GM18907 (cell line): ENCODE data around the gene DBH.

Source experiments
- ATAC-seq: cut with Tn5 transposase; IDR thresholded peaks from one replicate; pipeline ENCODE4 v1.9.1; 2021; ENCODE audit warnings: mild to moderate bottlenecking, moderate library complexity; ENCODE audit not compliant: unreplicated experiment

Gene DBH

DNA sequence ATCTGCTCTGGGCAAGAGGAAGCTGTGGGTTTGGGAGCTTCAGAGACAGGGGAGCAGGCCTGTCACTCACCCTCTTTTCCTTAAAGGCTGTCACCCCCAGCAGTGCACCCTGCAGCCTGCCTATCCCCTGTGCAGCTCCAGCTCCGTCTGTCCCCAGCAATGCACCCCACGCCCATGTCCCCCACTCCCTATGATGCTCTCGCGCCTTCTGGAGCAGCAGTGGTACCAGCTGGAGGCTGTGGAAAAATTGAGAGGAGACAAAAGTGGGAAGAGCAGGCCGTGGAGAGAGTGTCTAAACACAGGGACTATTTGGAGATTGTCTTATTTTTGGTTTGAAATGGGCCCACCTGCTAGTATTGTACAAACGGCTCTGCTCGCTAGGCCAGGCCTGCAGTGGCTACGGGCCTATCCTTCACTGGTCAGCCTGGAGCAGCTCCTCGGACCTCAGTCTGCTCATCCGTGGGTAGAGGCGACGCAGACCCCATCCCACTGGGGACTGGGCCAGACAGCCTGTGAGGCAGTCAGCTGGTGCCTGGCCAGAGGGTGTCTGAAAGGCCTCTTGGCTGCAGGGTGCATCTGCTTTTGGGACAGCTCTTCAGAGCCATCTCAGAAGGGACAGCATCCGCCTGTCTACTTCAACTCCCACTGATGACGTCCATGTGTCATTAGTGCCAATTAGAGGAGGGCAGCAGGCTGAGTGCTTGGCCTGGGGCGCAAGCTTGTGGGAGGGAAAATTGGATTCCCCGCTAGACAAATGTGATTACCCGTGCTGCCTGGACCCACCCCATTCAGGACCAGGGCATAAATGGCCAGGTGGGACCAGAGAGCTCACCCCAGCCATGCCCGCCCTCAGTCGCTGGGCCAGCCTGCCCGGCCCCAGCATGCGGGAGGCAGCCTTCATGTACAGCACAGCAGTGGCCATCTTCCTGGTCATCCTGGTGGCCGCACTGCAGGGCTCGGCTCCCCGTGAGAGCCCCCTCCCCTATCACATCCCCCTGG, at the start of gene DBH:
DBH (plus strand) TSS at position 831 of the 999 bp plus-strand sequence; CDS start at position 840, 9 bp downstream.
- ATAC-seq: no peak

GRCh38 chr9:133587051-133587450, 49.1 kb upstream of the DBH start:
- no peak for ATAC-seq

DNA sequence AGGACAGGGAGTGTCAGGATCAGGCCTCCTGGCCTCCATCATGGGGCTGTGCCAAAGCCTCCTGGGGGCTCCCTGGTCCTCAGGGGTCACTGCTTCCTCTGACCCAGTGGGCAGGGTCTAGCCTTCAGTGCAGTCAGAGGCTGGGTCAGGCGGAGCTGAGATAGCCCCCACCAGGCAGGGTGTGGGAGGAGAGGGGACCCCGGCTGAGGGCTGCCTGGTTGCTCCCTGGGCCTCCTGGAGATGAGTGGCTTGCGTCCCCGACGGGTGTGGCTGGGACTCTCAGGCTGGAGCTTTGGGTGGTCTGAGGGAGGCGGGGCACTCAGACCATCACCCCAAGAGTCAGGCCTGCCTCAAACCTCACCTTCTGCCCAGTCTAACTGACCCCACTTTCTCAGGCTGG, 48.7 kb upstream of the DBH start:
- ATAC-seq: no peak

- no peak for ATAC-seq
Measured at GRCh38 chr9:133589454-133590227, 46.5 kb upstream of the DBH start.

DNA sequence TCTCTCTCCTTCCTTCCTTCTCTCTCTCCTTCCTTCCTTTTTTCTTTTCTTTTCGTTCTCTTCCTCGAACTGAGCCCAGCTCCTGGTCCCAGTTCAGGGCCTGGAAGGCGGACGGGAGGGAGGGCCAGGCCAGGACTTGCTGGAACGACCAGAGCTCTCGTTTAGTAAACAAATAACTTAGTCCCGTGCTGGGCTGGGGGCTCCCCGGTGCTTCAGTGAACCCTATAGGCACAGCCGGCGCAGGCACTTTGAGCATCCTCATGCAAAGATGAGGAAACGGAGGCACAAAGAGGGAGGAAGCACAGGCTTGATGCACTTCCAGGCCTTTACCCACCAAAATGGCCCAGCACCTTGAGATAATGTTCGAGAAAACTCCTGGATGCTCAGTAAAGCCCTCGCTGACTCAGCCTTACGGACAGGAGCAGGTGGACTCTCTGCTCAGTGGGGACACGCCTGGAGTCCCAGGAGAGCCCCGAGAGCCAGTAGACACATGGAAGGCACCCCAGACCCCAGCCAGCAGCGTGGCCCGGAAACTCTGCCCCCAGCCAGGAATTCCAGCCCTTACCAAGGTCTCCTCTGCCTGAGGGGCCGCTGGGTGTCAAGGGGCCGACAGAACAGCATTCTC, 45.8 kb upstream of the DBH start:
- no peak for ATAC-seq

DNA sequence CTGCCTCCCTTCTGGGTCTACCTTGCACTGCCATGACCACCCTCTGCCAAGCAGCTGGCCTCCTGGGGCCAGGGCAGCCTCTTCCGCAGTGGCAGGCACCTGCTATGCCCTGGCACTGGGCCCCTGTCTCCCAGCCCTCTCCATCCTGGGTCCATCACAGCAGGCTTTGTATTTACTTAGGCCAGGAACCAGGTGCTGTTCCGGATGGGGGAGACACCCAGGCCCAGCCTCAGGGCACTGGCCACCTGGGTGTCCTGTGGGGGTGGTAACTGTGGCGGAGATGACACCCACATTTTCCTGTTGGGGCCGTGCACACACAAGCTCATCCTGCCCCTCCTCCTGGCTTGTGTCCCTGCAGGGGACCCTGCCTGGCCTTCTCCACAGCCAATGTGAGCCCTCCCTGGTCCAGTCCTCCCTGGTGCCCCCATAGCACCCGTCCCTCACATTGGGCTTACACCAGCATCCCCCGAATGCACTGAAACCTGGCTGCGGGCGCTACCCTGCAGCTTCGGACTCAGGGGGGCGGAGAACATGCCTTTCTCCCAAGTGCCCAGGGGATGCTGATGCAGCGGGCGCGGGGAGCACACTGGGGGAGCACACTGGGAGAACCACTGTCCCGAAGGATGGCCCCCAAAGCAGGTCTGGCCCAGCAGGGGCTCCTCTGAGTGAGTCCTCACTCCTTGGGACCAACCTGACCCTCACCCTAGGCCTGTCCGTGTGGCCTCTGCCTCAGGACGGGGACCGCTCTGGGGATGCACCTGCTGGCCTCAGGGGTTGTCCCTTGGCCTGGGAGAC, 44.9 kb upstream of the DBH start:
- no peak for ATAC-seq

DNA sequence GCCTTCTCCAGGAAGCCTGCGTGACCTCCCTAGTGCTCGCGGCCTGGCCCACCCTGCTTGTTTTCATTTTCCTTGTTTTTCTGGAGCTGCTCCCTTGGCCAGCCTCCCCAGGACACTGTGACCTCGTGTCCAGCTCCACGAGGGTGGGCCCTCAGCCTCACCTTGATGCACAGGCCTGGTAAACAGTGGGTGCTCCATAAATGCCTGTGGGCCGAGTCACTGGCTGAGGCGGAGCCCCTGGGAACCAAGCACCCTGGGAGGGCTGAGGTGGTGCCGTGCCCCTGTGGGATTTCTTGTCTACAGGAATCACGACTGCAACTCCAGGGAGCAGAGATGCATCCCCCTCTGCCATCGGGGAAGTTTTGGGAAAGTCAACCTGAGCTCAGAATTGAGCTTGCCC, 44.2 kb upstream of the DBH start:
- no peak for ATAC-seq

- no peak for ATAC-seq
Measured at GRCh38 chr9:133592731-133593409, 43.3 kb upstream of the DBH start.

DNA sequence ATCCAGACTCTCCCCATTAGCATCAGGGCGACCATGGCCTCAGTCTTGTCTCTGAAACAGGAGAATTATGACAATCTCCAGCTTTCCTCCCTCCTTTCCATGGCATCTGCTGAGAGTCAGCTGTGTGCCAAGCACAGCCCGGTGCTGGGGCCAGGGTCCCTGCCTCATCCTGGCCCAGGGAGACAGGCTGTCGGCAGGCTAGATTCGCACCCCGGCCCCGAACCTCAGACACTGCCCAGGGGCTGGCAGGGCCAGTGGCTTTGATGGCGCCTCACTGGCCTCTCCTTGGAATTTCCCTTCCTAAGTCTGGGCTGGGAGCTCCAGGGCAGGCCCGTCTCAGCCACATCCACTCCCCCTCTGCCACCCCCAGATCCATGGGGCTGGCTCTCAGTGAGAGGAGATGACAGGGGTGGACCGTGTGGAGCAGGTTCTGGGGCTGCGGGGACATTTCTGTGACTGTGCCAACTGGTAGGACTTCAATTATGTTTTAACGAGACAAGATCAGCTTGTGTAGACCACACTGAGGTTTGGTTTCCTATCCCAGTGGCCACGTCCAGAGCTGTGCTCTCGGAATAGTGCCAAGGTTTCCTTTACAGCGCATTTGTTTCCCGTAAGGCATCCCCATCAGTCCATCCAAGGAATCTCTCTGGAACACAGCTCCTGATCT, 42.4 kb upstream of the DBH start:
- ATAC-seq: no peak

- no peak for ATAC-seq
Measured at GRCh38 chr9:133594310-133594709, 41.9 kb upstream of the DBH start.

- no peak for ATAC-seq
Measured at GRCh38 chr9:133595910-133596309, 40.3 kb upstream of the DBH start.

- no peak for ATAC-seq
Measured at GRCh38 chr9:133597316-133597957, 38.7 kb upstream of the DBH start.

- ATAC-seq: no peak
Measured at GRCh38 chr9:133598978-133599377, 37.2 kb upstream of the DBH start.

GRCh38 chr9:133599470-133600173, 36.5 kb upstream of the DBH start:
- ATAC-seq: no peak

DNA sequence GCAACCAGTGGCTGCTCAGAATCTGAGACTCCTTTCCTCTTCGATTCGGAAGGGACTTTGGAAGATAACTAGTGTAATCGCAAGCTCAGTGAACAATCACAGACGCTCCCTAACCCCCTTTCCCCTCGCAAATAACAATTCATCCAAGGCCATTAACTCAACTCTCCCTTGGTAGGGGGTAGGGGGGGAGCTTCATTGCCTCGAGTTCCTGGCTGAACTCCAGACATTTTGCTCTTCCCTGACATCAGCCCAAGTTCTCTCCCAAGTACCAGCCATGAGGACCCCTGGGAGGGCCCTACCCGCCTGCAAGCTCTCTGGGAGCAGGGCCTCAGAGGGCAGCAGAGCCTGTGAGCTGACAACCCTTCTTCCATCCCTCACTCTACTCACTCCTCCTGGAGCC, 35.4 kb upstream of the DBH start:
- ATAC-seq: no peak

GRCh38 chr9:133601746-133602145, 34.4 kb upstream of the DBH start:
- no peak for ATAC-seq

- no peak for ATAC-seq
Measured at GRCh38 chr9:133602277-133602676, 33.9 kb upstream of the DBH start.

GRCh38 chr9:133603135-133603927, 32.8 kb upstream of the DBH start:
- ATAC-seq: no peak
